GM23338 (cell line): ENCODE data around the gene C11orf21. TPM values are rescaled to one million over a fixed set of nuclear protein-coding genes. Genes with fewer than 3 reads are reported as not detected.

Source experiments
- ATAC-seq: fragments of 200-7000 bp; cut with Tn5 transposase; 3 replicates; pipeline ENCODE4 v1.9.1; 2020
- DNase-seq: peaks from one replicate; pipeline ENCODE4 v3.0.0-alpha.2; 2015; ENCODE audit warnings: low spot score
- H2AFZ ChIP-seq: fragments of 200-600 bp; sonication (generic); 2 replicates; pipeline ENCODE4 v1.8.0; 2016; ENCODE audit warnings: antibody characterized with exemption, mild to moderate bottlenecking, moderate library complexity
- H3F3A ChIP-seq: fragments of 200-600 bp; sonication (generic); replicated peaks from 2 replicates; pipeline ENCODE4 v1.8.0; 2017; ENCODE audit warnings: antibody characterized with exemption, mixed run types, low read depth
- H3K27ac ChIP-seq: fragments of 200-600 bp; sonication (generic); 2 replicates; pipeline ENCODE4 v1.6.1; 2016; ENCODE audit warnings: low read depth
- H3K27me3 ChIP-seq: fragments of 200-600 bp; sonication (generic); 2 replicates; pipeline ENCODE4 v1.8.0; 2016; ENCODE audit warnings: mild to moderate bottlenecking, mixed run types, moderate library complexity; ENCODE audit not compliant: insufficient read depth
- H3K36me3 ChIP-seq: fragments of 200-600 bp; sonication (generic); 2 replicates; pipeline ENCODE4 v1.8.0; 2016; ENCODE audit warnings: mild to moderate bottlenecking; ENCODE audit not compliant: insufficient read depth
- H3K4me1 ChIP-seq: fragments of 200-600 bp; sonication (generic); 2 replicates; pipeline ENCODE4 v1.8.0; 2016; ENCODE audit warnings: mild to moderate bottlenecking, moderate library complexity; ENCODE audit not compliant: insufficient read depth
- H3K4me2 ChIP-seq: fragments of 200-600 bp; sonication (generic); 2 replicates; pipeline ENCODE4 v1.7.1; 2017; ENCODE audit warnings: mixed run types
- H3K4me3 ChIP-seq: fragments of 200-600 bp; sonication (generic); 2 replicates; pipeline ENCODE4 v1.6.1; 2016; ENCODE audit warnings: mixed run types
- H3K79me2 ChIP-seq: fragments of 200-600 bp; sonication (generic); replicated peaks from 2 replicates; pipeline ENCODE4 v1.8.0; 2017; ENCODE audit warnings: mild to moderate bottlenecking; ENCODE audit not compliant: insufficient read depth
- H3K9me2 ChIP-seq: fragments of 200-600 bp; sonication (generic); 2 replicates; pipeline ENCODE4 v1.8.0; 2017; ENCODE audit not compliant: insufficient read depth
- H4K20me1 ChIP-seq: fragments of 200-600 bp; sonication (generic); replicated peaks from 2 replicates; pipeline ENCODE4 v1.8.0; 2017; ENCODE audit warnings: mild to moderate bottlenecking; ENCODE audit not compliant: insufficient read depth
- H3K27ac Mint-ChIP-seq: 2 replicates; pipeline ENCODE4 v1.8.0; 2020; ENCODE audit warnings: inconsistent platforms, mild to moderate bottlenecking, moderate library complexity, mixed read lengths
- H3K27me3 Mint-ChIP-seq: 3 replicates; pipeline ENCODE4 v1.8.0; 2022; ENCODE audit warnings: low read depth, mild to moderate bottlenecking, moderate library complexity, mixed read lengths, inconsistent platforms; ENCODE audit not compliant: insufficient read depth, poor library complexity
- H3K36me3 Mint-ChIP-seq: 3 replicates; pipeline ENCODE4 v1.8.0; 2021; ENCODE audit warnings: low read depth, mild to moderate bottlenecking, inconsistent platforms, moderate library complexity, mixed read lengths
- H3K4me1 Mint-ChIP-seq: 3 replicates; pipeline ENCODE4 v1.8.0; 2020; ENCODE audit warnings: mild to moderate bottlenecking, inconsistent platforms, mixed read lengths
- H3K4me3 Mint-ChIP-seq: 3 replicates; pipeline ENCODE4 v1.8.0; 2021; ENCODE audit warnings: moderate library complexity, mild to moderate bottlenecking, inconsistent platforms, mixed read lengths
- H3K9me3 Mint-ChIP-seq: 3 replicates; pipeline ENCODE4 v1.8.0; 2020; ENCODE audit warnings: moderate library complexity, mild to moderate bottlenecking, inconsistent platforms, mixed read lengths
- CREB1 ChIP-seq: fragments of 250-450 bp; sonication (Bioruptor Pico); IDR thresholded peaks from 2 replicates; pipeline ENCODE4 v1.5.0; 2020; ENCODE audit warnings: low read depth, mild to moderate bottlenecking, moderate library complexity
- CTCF ChIP-seq, 2 experiments: fragments of 200-600 bp in 1 of 2; sonication (generic) in 1 of 2; conservative IDR thresholded peaks; 2 replicates each; pipeline versions ENCODE4 v1.5.1 to v1.6.1; 2016 to 2017; ENCODE audit warnings: antibody characterized with exemption in 2 of 2, low read depth in 2 of 2, mild to moderate bottlenecking in 2 of 2, moderate library complexity in 1 of 2
- ETS1 ChIP-seq: IDR thresholded peaks from 2 replicates; pipeline ENCODE4 v1.6.1; 2016; ENCODE audit warnings: antibody characterized with exemption
- EZH2phosphoT487 ChIP-seq: fragments of 200-600 bp; sonication (generic); IDR thresholded peaks from one replicate; pipeline ENCODE4 v1.8.1; 2018; ENCODE audit warnings: antibody characterized with exemption; ENCODE audit not compliant: unreplicated experiment
- JUNB ChIP-seq: IDR thresholded peaks from one replicate; pipeline ENCODE4 v1.6.1; 2016; ENCODE audit warnings: antibody characterized with exemption; ENCODE audit not compliant: unreplicated experiment
- NANOG ChIP-seq: IDR thresholded peaks from 2 replicates; pipeline ENCODE4 v1.6.1; 2016; ENCODE audit warnings: antibody characterized with exemption, borderline replicate concordance
- POLR2AphosphoS5 ChIP-seq: IDR thresholded peaks from 2 replicates; pipeline ENCODE4 v1.6.1; 2016; ENCODE audit warnings: antibody characterized with exemption, low read depth
- REST ChIP-seq: IDR thresholded peaks from one replicate; pipeline ENCODE4 v1.6.1; 2018; ENCODE audit warnings: antibody characterized with exemption; ENCODE audit not compliant: unreplicated experiment
- STAT1 ChIP-seq: IDR thresholded peaks from one replicate; pipeline ENCODE4 v1.6.1; 2016; ENCODE audit warnings: antibody characterized with exemption; ENCODE audit not compliant: unreplicated experiment
- ZNF114 ChIP-seq: fragments of 250-450 bp; sonication (Bioruptor Pico); IDR thresholded peaks from 2 replicates; pipeline ENCODE4 v1.5.0; 2020; ENCODE audit warnings: mild to moderate bottlenecking, moderate library complexity
- ZNF331 ChIP-seq: fragments of 250-450 bp; sonication (Bioruptor Pico); IDR thresholded peaks from 2 replicates; pipeline ENCODE4 v1.5.0; 2020; ENCODE audit warnings: low read depth, mild to moderate bottlenecking, moderate library complexity
- ZNF462 ChIP-seq: fragments of 250-450 bp; sonication (Bioruptor Pico); IDR thresholded peaks from 2 replicates; pipeline ENCODE4 v1.5.0; 2020; ENCODE audit warnings: mild to moderate bottlenecking, moderate library complexity
- polyA plus RNA-seq: library from polyadenylated mRNA; unstranded; fragments of >200 nt; fragmentation: Nextera tagmentation; extraction: Ambion mirVana; gene quantifications from 2 replicates; pipeline ENCODE4 v1.2.1, GENCODE V29; 2016
- total RNA-seq: library from RNA; depleted of rRNA; stranded (reverse); fragments of >200 nt; shearing (Covaris generic); gene quantifications from 2 replicates; pipeline ENCODE4 v1.2.3, GENCODE V29; 2014

C11orf21 gene
- total and polyA plus RNA-seq, 2 experiments from 2014 or later, result not detected

- H3K36me3 Mint-ChIP-seq, result no peaks in the 10 kb centered on the region
These were observed 35.0 kb downstream of the C11orf21 start for GRCh38 chr11:2266586-2267305.

More at GRCh38 chr11:2266586-2267305, 35.0 kb downstream of the C11orf21 start:
- no peak overlapping the region for H2AFZ ChIP-seq
- H3K27ac ChIP-seq, result no peak overlapping the region
- H3F3A ChIP-seq, result no peaks in the 10 kb centered on the region
- Mint-ChIP-seq H3K27me3 (peaks cover 41% of the 10 kb centered on the region), H3K4me3 (no peak overlapping the region), H3K4me1 (peaks cover 14% of the 10 kb centered on the region), H3K27ac (no peak overlapping the region), H3K9me3 (peaks cover 4% of the 10 kb centered on the region; the same call in 2 of the 3 replicates)
- H3K4me2 ChIP-seq, result no peak overlapping the region
- DNase-seq (no peak), ATAC-seq (no peak)
- H3K79me2 ChIP-seq, result no peaks in the 10 kb centered on the region
- H4K20me1 ChIP-seq, result no peaks in the 10 kb centered on the region
- H3K4me3 ChIP-seq, result no peak overlapping the region
- no peaks in the 10 kb centered on the region for H3K9me2 ChIP-seq
- H3K27me3 ChIP-seq, result peaks cover 47% of the 10 kb centered on the region
- H3K4me1 ChIP-seq, result peaks cover 6% of the 10 kb centered on the region
- TF ChIP-seq CREB1 (CRISPR knock-in tag), result no peak
- TF ChIP-seq POLR2AphosphoS5, result no peak
- no peak for TF ChIP-seq NANOG
- no peak for TF ChIP-seq ZNF114 (CRISPR knock-in tag)
- TF ChIP-seq ETS1, result no peak
- no peak for TF ChIP-seq REST
- TF ChIP-seq CTCF (conservative IDR thresholded peaks at IDR 0.05; ENCODE audit: low read depth in 2 of 2), result no peak
- TF ChIP-seq ZNF331 (CRISPR knock-in tag), result no peak
- TF ChIP-seq JUNB, result no peak
- TF ChIP-seq EZH2phosphoT487, result no peak
- no peak for TF ChIP-seq STAT1
- TF ChIP-seq ZNF462 (CRISPR knock-in tag), result no peak
- no peaks in the 10 kb centered on the region for H3K36me3 ChIP-seq
